GM18907 (cell line): ENCODE measurements around the gene CALR3.
A peak's percentile ranks its signal among the peaks of the same experiment; 100 is the strongest.
"Not testable (repeated sequence)": the region's sequence is repeated elsewhere in the genome, so short reads cannot be mapped to it uniquely, and the experiment has no call there.

Experiments used
- ATAC-seq: cut with Tn5 transposase; IDR thresholded peaks from one replicate; pipeline ENCODE4 v1.9.1; 2021; ENCODE audit warnings: mild to moderate bottlenecking, moderate library complexity; ENCODE audit not compliant: unreplicated experiment

The CALR3 gene

DNA sequence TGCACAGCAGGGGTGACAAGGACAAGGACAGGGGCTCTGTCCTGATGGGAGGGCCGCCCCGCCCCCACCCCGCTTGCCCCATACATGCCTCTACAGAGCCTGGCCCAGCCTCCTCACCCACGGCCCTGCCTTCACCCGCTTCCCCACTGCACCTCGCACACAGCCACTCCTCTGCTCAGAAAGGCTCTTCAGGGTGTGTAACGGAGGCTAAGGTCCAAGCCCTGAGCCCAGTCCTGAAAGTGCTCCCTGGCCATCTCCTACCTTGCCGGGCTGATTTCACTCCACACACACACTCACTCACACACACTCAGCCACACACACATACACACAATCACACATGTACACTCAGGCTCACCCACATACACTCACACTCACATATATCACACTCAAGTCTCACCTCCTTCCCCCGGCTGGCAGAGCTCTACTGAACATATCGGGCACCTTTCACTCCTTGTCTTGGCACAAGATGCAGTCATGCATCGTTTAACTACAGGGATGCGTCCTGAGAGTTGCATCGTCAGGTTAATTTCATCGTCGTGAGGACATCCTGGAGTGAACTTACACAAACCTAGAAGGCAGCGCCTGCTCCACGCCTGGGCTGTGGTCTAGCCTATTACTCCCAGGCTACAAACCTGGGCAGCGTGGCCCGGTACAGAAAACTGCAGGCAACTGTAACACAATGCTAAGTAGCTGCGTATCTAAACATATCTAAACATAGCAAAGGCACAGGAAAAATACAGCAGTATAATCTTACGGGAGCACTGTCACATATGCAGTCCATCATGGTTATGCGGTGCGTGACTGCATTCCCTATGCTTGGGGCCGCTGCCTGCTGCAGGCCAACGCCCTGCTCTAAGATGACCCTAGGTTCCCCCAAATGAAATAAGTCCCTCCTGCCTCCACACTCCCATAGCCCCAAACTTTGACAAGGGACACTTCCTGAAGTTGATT is 37.3 kb downstream of the CALR3 start:
- no peak for ATAC-seq

DNA sequence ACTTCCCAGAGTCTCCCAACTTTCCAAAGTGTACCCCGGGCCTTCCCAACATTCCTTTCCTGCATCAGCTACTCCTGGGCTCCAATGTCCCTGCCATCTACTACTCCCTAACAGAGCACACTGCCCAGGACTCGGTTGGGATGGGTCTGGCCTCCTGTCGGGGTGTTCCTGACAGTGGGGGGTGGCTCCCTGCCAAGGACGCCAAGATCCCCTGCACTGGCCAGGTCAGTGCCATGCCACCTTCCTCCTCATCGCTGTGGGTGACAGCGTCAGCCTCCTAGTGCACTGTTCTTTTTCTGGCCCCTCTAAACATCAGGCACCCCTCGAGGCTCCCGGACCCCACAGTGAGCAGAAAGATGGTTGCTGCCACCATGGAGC is 38.0 kb downstream of the CALR3 start:
- no peak for ATAC-seq

DNA sequence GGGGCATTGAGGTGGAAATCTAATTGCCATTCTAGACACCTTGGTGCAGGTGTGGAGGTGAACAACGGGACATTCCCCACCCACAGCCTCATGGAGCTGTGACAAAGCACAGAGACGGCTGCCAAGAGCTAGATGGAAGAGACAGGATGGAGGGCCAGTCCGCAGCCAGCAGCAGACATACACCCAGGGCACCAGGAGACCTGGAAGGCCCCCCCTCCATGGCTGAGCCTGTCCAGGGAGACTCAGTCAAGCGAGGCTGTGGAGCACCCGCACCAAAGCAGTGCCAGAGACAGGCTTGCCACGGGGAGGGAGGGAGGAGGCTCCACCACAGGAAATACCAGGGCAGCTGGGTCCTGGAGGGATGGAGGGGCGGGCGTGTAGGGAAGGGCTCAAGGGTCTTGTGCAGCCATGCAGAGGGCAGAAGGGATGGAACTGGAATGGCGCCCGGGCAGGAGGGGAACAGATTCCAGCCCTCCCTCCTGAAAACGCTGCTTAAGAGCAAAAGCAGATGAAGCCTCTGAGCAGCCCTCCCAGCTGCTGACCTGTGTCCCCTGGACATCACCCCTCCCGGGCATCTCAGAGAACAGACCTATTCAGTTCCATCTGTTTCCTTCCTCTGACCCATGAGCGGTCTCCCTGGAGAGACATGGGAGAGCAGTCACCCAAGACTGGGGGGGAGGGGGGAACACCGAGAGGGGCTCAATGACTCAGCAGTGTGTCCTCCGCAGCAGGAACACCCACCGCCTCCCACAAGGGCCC is 38.6 kb downstream of the CALR3 start:
- no peak for ATAC-seq

DNA sequence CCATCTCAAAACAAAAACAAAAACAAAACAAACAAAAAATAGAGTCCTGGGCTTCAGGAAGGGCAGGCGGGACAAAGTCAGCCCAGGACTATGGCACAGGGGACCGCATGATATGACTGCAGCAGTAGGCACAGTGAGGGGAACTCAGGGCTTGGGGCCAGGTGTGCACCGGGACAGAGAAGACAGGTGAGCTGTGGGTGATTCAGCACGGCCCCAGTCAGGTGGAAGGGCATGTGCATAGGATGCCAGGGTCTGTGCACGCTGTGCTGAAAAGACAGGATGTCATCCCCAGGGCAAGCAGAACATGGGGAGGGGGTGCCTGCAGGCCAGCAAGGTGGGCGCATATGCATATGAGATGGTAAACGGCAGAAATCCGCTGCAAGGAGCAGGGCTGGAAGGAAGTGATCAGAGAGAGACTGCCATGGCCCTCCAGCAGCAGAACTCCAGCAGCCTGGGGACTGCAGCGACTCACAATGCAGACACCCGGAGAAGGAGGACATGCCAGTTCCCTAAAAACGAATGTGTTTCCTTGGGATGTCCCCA is 39.2 kb downstream of the CALR3 start:
- ATAC-seq: no peak

DNA sequence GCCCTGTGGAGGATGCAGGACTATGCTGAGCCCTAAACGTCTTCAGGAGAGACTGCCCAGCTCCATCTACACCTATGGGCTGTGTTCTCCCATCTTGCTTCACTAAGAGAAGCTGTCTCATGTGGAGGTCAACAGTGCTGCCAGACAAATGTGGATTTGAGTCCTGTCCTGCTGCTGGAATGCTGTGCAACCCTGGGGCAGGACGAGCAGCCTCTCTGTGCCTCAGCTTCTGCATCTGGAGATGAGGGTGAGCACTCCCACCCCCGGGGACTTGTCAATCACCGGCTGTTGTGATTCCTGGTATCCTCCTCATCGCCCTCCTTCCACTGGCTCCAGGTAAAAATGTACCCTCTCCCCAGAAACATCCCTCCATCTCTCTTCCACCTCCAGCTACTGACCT is 40.5 kb downstream of the CALR3 start:
- ATAC-seq: no peak

DNA sequence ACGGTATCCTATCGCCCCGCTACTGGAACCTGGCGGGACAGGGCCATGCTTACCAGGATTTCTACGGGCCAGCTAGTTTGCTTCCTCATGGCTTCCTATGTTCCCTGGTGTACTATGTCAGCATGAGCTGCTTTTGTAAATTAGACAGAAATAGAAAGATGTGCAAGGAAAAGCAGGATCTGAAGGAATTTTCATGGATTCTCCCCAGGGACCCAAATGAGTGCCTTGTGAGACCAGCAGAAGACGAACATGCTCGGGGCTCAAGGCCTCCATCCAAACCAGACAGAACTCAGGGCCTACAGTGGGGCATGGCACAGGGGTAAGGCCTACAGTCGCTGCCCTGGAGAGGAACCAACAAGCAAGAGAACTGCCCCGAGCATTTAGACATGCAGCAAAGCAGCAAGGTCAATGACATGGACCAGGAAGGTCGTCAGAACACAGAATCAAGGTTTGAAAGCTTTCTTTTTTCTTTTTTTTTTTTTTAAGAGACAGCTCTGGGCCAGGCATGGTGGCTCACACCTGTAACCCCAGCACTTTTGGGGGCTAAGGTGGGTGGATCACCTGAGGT is 41.5 kb downstream of the CALR3 start:
- no peak for ATAC-seq

DNA sequence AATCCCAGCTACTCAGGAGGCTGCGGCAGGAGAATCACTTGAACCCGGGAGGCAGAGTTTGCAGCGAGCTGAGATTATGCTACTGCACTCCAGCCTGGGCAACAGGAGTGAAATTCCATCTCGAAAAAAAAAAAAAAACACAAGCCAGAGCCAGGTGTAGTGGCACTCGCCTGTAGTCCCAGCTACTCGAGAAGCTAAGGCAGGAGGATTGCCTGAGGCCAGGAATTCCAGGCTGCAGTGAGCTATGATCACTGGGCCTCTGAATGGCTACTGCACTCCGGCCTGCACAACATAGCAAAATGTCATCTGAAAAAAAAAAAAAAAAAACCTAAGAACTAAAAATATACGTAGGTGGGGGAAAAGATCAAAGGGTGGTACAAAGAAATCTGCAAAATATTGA is 43.6 kb downstream of the CALR3 start:
- ATAC-seq: no peak

DNA sequence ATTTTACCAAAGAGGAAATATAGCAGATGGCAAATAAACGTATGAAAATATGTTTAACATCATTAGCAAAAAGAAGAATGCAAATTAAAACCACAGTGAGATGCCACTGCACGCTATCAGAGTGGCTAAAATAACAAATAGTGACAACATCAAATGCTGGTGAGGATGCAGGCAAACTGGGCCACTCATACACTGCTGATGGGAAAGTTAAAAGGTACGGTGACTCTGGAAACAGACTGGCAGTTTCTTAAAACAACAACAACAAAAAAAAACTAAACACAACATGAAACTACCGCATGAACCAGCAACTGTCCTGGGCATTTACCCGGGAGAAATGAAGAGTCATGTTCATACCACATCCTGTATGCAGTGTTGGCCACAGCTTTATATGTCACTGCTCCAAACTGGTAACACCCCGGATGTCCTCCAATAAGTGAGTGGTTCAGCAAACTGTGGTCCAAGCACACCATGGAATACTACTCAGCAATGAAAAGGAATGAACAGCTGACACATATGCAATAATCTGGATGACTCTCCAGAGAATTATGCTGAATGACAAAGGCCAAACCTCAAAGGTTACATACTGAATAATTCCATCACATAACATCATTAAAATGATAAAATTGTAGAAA is 46.5 kb downstream of the CALR3 start:
- ATAC-seq: peak; percentile 47

DNA sequence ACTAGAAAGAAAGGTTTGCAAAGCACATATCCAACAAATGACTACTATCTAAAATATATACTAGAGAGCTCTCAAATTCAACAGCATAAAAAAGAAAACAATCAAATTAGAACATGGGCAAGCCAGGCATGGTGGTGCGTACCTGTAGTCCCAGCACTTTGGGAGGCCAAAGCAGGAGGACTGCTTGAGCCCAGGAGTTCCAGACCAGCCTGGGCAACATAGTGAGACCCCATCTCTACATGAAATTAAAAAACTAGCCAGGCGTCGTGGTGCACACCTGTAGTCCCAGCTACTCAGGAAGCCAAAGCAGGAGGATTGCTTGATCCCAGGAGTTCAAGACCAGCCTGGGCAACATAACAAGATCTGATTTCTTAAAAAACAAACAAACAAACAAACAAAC is 47.1 kb downstream of the CALR3 start:
- not testable (repeated sequence) for ATAC-seq

DNA sequence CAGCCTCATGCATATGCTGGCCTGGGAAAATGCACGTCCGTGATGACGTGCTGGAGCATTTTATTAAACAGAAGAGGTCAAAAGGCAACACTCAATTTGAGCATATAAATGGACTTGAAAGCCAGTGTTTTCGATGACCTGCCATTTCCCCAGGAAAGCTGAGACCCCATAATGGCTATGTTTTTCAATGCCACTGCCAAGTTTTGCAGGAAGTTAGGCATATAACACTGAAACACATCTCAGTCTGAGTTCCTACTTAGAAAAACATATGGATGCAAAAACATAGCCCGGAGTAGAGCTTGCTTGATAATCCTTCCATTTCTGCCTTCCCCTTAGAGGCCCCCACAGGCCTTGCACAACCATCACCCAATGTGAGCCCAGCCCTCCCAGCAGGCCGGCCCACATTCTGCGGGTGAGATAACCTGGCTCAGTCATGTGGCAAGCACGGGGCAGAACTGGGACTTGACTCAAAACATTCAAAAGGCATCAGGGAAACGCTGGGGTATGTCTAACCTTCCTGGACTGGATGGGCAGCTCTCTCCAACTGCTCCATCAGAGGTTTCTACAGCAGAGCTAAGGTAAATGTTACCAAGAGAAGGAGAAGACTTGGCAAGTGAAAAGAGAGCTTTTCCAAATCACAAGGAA is 49.1 kb downstream of the CALR3 start:
- ATAC-seq: no peak

DNA sequence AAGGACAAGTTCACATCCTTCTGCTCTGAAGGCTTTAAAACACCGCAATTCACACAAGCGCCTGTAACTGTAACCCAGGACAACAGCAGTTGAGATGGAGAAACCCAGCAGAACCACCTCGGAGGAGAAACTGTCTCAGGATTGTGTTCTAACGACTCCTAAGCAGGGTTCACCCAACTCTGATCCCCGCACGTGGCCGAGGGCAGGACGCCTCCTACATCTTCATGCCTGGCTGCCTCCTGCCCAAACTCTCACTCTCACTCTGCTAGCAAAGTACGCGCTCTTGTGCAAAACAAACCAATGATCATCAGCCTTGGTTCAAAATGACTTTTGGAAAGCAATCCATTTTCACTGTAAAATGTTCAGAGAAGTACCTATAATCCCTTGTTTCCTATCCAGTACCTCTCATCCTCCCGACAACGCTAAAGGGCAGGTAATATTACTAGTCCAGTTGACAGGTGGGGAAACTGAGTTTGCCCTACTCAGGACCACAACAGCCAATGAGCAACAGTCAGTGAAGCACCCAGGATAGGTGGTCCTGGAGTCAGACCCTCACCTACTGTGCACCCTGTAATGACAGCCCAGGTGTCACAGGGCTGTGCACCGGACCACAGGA is 49.8 kb downstream of the CALR3 start:
- no peak for ATAC-seq

DNA sequence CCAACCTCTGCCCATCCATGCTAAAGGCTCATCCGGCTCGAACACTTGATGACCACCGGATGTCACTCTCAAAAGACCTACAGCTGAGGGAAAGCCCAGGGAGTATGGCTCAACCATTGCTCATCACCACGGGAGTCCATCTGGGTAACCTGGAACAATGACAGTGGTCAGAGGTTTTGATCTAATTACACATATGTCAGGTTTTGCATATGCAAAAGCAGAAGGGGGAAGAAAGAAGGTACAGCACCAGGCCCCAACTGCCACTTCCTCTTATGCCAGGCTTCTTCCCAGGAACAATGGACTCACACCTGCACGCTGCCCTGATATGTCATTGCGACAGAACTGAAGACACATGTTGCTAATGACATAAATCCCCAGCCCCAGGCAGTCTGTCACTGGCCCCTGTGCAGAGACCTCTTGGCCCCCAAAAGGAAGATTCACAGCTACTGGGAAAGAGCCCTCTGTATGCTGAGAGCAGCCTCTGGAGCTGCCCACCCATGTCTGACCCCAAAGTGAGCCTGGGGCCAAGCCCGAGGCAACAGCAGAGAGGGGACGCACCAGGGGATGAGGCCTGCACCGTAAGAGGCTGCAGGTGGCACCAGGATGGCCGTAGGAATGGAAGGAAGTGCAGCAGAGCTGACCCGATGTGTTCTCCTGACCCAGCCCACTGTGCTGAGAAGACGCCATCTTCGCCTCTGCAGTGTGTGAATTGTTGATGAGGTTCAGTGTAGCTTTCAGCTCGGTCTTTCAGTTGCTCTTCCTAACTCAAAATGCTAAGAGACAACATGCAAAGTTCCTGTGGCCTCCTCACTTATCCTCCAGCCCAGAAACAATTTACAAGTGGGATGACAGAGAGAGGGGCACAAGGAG is 50.5 kb downstream of the CALR3 start:
- ATAC-seq: peak; percentile 41

DNA sequence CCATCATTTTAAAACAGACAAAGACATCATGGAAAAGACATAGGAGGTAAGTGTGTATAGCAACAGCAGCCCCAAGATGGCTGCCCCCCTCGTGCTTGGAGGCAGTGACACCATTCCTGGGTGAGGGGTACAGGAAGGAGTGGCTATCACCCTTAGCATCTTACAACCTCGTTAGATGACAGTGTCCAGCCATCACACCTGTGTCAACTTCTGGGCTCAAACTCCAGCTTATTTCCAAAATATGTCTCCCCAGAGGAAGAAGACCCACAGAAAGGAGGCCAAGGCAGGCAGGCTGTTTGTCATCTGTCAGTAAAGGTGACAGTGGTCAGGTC is 51.7 kb downstream of the CALR3 start:
- ATAC-seq: no peak

DNA sequence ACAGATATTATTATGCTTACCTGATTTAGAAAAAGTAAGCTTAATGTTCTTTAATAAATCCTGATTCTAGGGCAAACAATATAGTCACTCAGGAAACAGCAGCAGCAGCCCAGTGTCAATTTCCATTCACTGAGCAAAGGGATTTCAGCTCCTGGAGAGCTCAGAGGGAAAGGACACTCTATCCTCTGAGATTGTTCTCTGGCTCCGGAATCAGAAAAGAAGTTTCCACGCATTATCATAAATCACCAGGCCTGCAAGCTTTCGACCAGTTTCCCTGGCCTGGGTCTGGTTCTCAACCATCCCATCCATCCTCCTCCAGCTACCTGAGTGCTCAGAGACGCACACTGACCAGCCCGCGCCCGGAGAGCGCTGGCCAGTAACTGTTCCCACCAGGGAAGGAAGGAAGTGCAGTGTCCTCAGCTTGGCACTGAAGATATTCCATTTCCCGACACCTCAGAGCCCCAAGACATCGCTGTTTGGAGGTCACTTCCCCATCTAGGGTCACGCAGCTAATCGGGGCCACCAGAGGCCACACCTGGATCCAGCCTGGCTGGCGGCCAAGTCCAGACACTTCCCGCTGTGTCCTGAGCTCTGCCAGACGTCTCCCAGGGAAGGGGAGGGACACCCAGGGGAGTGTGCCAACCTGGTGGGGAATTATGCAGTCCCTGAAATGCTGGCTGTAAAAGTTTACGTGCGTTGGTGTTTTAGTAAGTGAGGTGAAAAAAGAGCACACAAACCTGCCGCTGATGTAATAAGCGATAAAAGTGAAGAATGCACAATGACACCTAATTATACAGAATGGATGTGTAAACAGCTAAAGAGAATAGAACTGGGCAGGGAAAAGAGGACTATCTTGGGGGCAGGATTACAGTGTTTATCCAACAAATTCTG is 53.3 kb downstream of the CALR3 start:
- no peak for ATAC-seq

DNA sequence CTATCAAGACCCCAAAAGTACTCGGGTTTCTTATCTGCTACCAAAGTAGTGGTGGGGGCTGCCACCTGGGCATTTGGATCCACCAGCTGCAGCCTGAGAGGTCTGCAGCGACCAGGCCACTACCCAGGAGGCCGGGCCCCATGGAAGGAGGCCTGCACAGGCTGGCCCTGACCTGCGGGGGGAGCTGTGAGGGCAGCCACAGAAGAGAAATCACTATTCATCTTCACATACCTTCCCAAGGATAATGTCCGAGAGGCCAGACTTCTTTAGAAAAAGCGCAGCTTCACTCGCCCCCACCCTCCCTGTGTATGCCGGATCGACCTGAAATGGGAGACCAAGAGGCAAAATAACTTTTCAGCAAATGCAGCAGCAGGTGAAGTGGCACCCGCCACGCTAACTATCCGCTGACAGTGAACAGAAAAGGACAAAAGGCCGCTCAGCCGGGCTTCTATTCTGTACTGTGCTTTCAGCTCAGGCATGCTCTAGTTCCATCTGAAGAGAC is 54.3 kb downstream of the CALR3 start:
- no peak for ATAC-seq

DNA sequence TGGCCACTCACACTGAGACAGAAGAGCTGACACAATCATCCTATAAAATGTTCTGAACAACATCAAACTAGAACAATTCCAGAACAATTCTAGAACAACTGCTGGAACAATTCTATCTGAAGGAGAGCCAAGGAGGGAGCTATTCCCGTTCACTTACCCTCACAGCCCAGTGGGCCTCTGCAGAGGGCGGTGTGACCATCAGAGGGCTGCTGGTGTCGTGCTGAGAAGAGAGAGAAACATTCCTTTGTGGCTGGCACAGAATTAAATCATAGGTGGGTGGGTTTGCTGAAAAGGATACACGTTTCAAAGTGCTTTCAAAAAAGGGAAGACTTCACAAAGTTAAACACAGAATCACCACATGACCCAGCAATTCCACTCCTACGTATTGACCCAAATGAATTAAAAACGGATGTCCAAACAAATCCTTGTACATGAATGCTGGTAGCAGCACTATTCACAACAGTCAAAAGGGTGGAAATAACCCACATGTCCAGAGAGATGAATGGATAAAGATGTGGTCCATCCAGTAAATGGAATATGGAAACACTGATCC is 59.1 kb downstream of the CALR3 start:
- ATAC-seq: no peak

DNA sequence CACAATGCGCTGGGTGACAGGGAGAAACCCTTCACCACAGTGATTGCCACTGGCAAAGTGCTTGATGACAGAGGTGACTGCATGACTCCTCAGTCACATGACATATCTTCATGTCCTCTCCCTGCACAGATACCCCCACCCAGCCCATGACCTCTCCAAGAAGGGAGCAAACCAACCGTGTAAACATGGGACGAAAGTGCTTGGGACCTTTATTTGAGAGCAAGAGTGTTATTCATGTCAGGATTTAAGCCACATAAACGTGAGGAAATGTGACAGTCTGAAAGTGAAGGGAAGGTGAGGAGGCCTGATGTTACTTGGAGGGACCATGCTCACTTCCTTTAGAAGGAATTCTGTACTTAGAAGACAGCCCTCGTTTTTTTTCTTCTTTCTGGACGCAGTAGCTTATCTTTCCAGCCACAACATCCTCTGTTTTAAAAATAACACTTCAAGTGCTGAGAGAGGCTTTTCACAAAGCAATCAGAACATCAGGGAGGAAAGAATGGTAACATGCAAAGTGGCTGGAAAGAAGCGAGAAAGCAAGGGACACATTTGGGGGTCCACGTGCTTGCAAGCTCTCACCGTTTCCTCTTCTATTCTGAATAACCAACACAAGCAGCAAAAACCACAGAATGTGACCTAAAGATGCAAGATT is 59.8 kb downstream of the CALR3 start:
- no peak for ATAC-seq
